GM19455 (cell line): ENCODE measurements around the gene BAIAP2L1.
"Not testable (repeated sequence)": the region's sequence is repeated elsewhere in the genome, so short reads cannot be mapped to it uniquely, and the experiment has no call there.

Experiments used
- ATAC-seq: cut with Tn5 transposase; IDR thresholded peaks from one replicate; pipeline ENCODE4 v1.9.1; 2021; ENCODE audit not compliant: unreplicated experiment

The BAIAP2L1 gene

GRCh38 chr7:98400542-98401340, at the start of gene BAIAP2L1:
TSS of gene BAIAP2L1 (minus strand) at chr7:98401090. CDS start at chr7:98400852, 238 bp downstream.
- peak; percentile 85 for ATAC-seq

GRCh38 chr7:98448766-98449165, 47.9 kb upstream of the BAIAP2L1 start:
- no peak for ATAC-seq

- ATAC-seq: not testable (repeated sequence)
Measured at GRCh38 chr7:98440992-98441391, 40.1 kb upstream of the BAIAP2L1 start.

GRCh38 chr7:98439484-98439883, 38.6 kb upstream of the BAIAP2L1 start:
- no peak for ATAC-seq

GRCh38 chr7:98434087-98434486, 33.2 kb upstream of the BAIAP2L1 start:
- ATAC-seq: no peak

GRCh38 chr7:98429799-98430198, 28.9 kb upstream of the BAIAP2L1 start:
- ATAC-seq: no peak

GRCh38 chr7:98423043-98423442, 22.2 kb upstream of the BAIAP2L1 start:
- no peak for ATAC-seq

GRCh38 chr7:98420966-98421612, 20.2 kb upstream of the BAIAP2L1 start:
- ATAC-seq: no peak

- ATAC-seq: not testable (repeated sequence)
Measured at GRCh38 chr7:98419988-98420387, 19.1 kb upstream of the BAIAP2L1 start.

GRCh38 chr7:98419316-98419691, 18.4 kb upstream of the BAIAP2L1 start:
- ATAC-seq: not testable (repeated sequence)

GRCh38 chr7:98418636-98419315, 17.9 kb upstream of the BAIAP2L1 start:
- ATAC-seq: no peak

- no peak for ATAC-seq
Measured at GRCh38 chr7:98418271-98418635, 17.4 kb upstream of the BAIAP2L1 start.

- not testable (repeated sequence) for ATAC-seq
Measured at GRCh38 chr7:98417604-98418270, 16.8 kb upstream of the BAIAP2L1 start.

GRCh38 chr7:98414205-98414900, 13.5 kb upstream of the BAIAP2L1 start:
- ATAC-seq: no peak

- not testable (repeated sequence) for ATAC-seq
Measured at GRCh38 chr7:98413655-98414054, 12.8 kb upstream of the BAIAP2L1 start.

- no peak for ATAC-seq
Measured at GRCh38 chr7:98409843-98410242, 9.0 kb upstream of the BAIAP2L1 start.

- not testable (repeated sequence) for ATAC-seq
Measured at GRCh38 chr7:98408146-98408545, 7.3 kb upstream of the BAIAP2L1 start.

GRCh38 chr7:98406827-98407226, 5.9 kb upstream of the BAIAP2L1 start:
- no peak for ATAC-seq

GRCh38 chr7:98404840-98405239, 4.0 kb upstream of the BAIAP2L1 start:
- no peak for ATAC-seq

GRCh38 chr7:98399890-98400541, 874 bp downstream of the BAIAP2L1 start:
- no peak for ATAC-seq
